ENCODE results near the gene KCNK2. TPM values are rescaled to one million over a fixed set of nuclear protein-coding genes. Genes with fewer than 3 reads are reported as not detected.

The KCNK2 gene
- total and polyA plus RNA-seq, 10 of the 15 experiments (the other 5 are each of a cell fraction or from before 2014, with no cell fraction given), result 0.04 to 0.13 (median 0.08) TPM; not detected in 4

- ATAC-seq (no peak), FAIRE-seq (no peak), DNase-seq (ENCODE audit: low read depth, low spot score) (no peak)
- no peak overlapping the region for H3K4me2 ChIP-seq (ENCODE audit: control insufficient read depth, insufficient read depth)
- ChIA-PET SMC1A (ENCODE audit: uncharacterized antibody, unreplicated experiment) (interaction anchor here (1.3 kb wide), 1 partner anchor 118 kb away, joined by 3 read pairs; no protein-coding TSS in a partner anchor), RAD21 (ENCODE audit: unreplicated experiment) (no interaction called here), CTCF (interaction anchor here (1.2 kb wide), 1 partner anchor 25 kb away, joined by 3 read pairs; no protein-coding TSS in a partner anchor), POLR2A (no interaction called here)
- no peaks in the 10 kb centered on the region for H3K79me2 ChIP-seq (ENCODE audit: control insufficient read depth, insufficient read depth, low read length)
- no peaks in the 10 kb centered on the region for H3K9me3 ChIP-seq (replicated peaks; ENCODE audit: control insufficient read depth, insufficient read depth, low read length)
- in situ Hi-C loops (cut with MboI) (no loop called here), intact Hi-C loops (cut with micrococcal nuclease; ENCODE audit: unreplicated experiment) (loop anchor here (10.0 kb wide), 1 partner anchor 337 kb away; no protein-coding TSS in a partner anchor)
- H3K36me3 ChIP-seq (ENCODE audit: control insufficient read depth in 2 of 2, insufficient read depth in 2 of 2, low read length in 1 of 2), result no peaks in the 10 kb centered on the region
- 12% methylated on average over 3 of the region's 3 CpGs for WGBS (ENCODE audit: insufficient coverage, insufficient replicate concordance, low lambda C conversion rate, missing lambda C conversion rate)
- H3K4me1 ChIP-seq (ENCODE audit: control insufficient read depth, insufficient read depth, low read length), result no peaks in the 10 kb centered on the region
- BruUV-seq (replicated peaks), result no TSS peak
- no peak overlapping the region for H3K4me3 ChIP-seq
- no peaks in the 10 kb centered on the region for H3K27me3 ChIP-seq (replicated peaks in 1 of 2; ENCODE audit: control insufficient read depth in 2 of 2, insufficient read depth in 2 of 2, low read length in 1 of 2)
- H4K20me1 ChIP-seq (ENCODE audit: control insufficient read depth, insufficient read depth), result no peaks in the 10 kb centered on the region
- H3K27ac ChIP-seq (ENCODE audit: control insufficient read depth, insufficient read depth), result no peak overlapping the region
- H3K9ac ChIP-seq (ENCODE audit: control insufficient read depth, insufficient read depth, low read length), result no peak overlapping the region
- no peak overlapping the region for H2AFZ ChIP-seq (ENCODE audit: control insufficient read depth, low read depth, low read length)
- TF ChIP-seq IKZF1 (conservative IDR thresholded peaks at IDR 0.05) (no peak), NKRF (conservative IDR thresholded peaks at IDR 0.05) (no peak), PRDM15 (CRISPR knock-in tag; IDR thresholded peaks at IDR 0.05) (no peak), BCL3 (IDR thresholded peaks at IDR 0.05; ENCODE audit: borderline replicate concordance, insufficient read depth, low read depth, low read length, poor library complexity, severe bottlenecking) (no peak), STAT1 (conservative IDR thresholded peaks at IDR 0.05) (no peak), HCFC1 (IDR thresholded peaks at IDR 0.05; ENCODE audit: low read length) (no peak), ZNF207 (IDR thresholded peaks at IDR 0.05; ENCODE audit: borderline replicate concordance) (no peak), ZNF24 (IDR thresholded peaks at IDR 0.05) (no peak), CEBPB (IDR thresholded peaks at IDR 0.05; ENCODE audit: borderline replicate concordance in 1 of 2, low read depth in 2 of 2, low read length in 2 of 2) (no peak), PBX3 (IDR thresholded peaks at IDR 0.05; ENCODE audit: insufficient replicate concordance, low read depth, low read length) (no peak), KLF5 (IDR thresholded peaks at IDR 0.05; ENCODE audit: partially characterized antibody) (no peak), IRF3 (IDR thresholded peaks at IDR 0.05) (no peak)
Observed at GRCh38 chr1:215141460-215141859, 58.9 kb downstream of the KCNK2 start.

All from GM12878 (cell line).